Loucy (cell line): ENCODE measurements around the gene BCL11A.

ENCODE experiments used
- EZH2phosphoT487 ChIP-seq: fragments of 200-600 bp; IDR thresholded peaks from 2 replicates; pipeline ENCODE4 v1.6.1; 2018; ENCODE audit warnings: antibody characterized with exemption, mild to moderate bottlenecking, moderate library complexity, borderline replicate concordance
- TF ChIP-seq, protein P1 (sequence below): fragments of 200-600 bp; sonication (generic); conservative IDR thresholded peaks from 2 replicates; pipeline ENCODE4 v1.5.1; 2014; ENCODE audit warnings: mild to moderate bottlenecking, antibody characterized with exemption, low read length

DNA sequence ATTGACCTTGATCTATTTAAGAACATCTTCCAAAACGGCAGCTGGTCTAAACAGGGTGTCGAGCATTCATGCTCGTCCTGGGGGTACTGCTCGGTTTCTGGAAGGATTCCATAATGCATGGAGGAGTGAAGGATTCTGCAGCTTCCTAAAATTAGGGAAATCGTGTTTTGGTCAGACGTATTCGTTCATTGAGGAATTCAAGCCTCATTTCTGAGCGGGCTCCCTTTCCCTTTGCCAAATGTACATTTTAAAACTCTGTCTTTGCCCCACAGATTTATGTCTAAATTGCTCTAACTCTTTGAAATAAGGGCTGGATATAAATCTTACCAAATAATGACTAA lies 144.0 kb downstream of the BCL11A start:
- TF ChIP-seq, protein P1, sequence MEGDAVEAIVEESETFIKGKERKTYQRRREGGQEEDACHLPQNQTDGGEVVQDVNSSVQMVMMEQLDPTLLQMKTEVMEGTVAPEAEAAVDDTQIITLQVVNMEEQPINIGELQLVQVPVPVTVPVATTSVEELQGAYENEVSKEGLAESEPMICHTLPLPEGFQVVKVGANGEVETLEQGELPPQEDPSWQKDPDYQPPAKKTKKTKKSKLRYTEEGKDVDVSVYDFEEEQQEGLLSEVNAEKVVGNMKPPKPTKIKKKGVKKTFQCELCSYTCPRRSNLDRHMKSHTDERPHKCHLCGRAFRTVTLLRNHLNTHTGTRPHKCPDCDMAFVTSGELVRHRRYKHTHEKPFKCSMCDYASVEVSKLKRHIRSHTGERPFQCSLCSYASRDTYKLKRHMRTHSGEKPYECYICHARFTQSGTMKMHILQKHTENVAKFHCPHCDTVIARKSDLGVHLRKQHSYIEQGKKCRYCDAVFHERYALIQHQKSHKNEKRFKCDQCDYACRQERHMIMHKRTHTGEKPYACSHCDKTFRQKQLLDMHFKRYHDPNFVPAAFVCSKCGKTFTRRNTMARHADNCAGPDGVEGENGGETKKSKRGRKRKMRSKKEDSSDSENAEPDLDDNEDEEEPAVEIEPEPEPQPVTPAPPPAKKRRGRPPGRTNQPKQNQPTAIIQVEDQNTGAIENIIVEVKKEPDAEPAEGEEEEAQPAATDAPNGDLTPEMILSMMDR, result no peak
- TF ChIP-seq EZH2phosphoT487, result no peak
